Left renal cortex interstitium (tissue), 4 donors: ENCODE data around the gene NKAIN4. TPM values are rescaled to one million over a fixed set of nuclear protein-coding genes. Genes with fewer than 3 reads are reported as not detected.

Experiments
- DNase-seq, 4 donors: peaks; one replicate each; pipeline ENCODE4 v3.0.0-alpha.2; 2013; ENCODE audit warnings: low read depth in 4 of 4, low spot score in 2 of 4, missing footprints in 1 of 4
- polyA plus RNA-seq, 4 donors: library from polyadenylated mRNA; unstranded; fragments of 120-200 nt; gene quantifications; one replicate each; pipeline ENCODE4 v1.2.1, GENCODE V29; 2013; ENCODE audit not compliant: insufficient read length in 4 of 4

Gene NKAIN4
- polyA plus RNA-seq, 4 donors = 25.4 to 42.2 (median 40.8) TPM

DNA sequence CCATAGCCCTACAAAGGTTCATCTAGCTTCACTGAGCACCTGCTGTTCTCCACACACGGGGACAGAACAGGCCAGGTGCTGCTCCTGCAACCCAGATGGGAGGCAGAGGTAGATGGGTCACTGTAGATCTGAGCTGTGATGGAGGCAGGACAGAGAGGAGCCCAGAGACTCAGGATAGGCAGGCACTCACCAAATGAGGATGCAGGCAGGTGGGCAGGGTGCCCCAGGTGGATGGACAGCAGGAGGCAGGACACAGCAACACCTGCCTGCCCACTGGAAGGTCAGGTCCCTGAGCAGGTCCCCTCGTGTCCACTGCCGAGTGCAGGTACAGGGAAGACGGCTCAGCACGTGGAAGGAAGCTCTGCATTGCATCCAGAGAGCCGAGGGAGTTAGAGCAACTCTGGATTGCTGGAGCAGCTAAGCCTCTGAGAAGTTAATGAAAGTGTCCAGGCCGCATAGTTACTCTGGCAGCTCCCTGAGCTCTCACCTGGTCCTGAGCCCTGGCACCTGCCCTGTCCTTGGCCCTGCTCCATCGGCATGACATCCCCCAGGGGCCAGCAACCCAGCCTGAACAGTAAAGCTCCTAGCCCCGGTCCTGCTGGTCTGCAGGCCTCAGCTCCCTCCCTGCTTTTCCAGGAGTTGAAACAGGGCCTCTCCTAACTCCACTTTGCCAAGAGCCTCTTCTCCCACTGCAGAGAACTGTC is 33.4 kb downstream of the NKAIN4 start:
- no peak for DNase-seq

DNA sequence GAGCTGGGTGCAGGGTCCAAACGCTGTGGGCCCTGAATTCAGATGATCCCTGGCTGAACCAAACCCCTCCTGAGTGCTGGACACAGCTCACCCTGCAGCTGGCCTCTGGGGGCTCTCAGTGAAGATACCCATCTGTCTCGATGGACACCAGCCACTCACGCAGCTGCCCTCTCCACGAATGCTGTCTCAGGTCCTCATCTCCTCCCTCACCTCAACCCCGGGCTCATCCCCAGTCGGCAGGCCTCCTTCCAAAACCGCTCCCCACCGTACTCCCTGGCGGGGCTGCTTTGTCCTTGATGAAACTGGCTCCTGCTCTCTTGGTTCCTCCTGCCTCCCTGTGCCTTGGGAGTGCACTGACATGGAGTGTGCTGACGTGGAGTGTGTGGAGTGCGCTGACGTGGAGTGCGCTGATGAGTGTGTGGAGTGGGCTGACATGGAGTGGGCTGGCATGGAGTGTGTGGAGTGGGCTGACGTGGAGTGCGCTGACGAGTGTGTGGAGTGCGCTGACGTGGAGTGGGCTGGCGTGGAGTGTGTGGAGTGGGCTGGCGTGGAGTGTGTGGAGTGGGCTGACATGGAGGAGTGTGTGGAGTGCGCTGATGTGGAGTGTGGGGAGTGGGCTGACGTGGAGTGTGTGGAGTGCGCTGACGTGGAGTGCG is 34.3 kb downstream of the NKAIN4 start:
- DNase-seq = no peak

- DNase-seq = no peak
These were observed 34.8 kb downstream of the NKAIN4 start for GRCh38 chr20:63219447-63219821.

- DNase-seq = no peak
These were observed 35.4 kb downstream of the NKAIN4 start for GRCh38 chr20:63218701-63219446.

- DNase-seq = no peak
These were observed 36.6 kb downstream of the NKAIN4 start for GRCh38 chr20:63217706-63218105.

DNA sequence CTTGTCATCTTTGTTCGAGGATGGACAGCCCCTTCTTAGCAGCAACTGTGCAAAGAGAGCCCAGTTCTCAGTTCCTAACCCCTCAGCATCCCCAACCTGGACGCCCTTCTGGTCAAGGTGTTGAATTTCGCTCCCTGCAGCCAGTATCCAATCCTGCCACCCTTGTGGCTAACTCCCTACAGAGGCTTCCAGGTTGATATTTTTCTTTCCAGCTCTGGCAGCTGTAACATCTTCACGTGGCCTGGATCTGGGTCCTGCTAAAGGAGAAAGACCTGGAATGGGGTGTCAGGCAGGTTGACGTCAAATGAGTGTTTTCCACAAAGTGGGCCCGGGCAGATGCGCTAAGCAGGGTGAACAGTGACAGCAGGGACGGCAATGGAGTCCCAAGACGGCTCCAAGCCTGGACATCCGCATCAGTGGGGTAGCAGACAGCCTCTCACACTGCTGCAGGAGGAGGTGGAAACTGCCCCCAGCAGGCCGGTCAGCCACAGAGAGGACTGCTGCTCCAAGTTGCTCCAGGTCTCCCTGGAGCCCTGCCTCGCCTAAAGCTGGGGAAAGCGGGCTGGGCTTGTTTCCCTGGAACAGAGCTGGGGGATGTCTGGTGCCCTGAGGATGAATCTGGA is 37.3 kb downstream of the NKAIN4 start:
- no peak for DNase-seq

DNA sequence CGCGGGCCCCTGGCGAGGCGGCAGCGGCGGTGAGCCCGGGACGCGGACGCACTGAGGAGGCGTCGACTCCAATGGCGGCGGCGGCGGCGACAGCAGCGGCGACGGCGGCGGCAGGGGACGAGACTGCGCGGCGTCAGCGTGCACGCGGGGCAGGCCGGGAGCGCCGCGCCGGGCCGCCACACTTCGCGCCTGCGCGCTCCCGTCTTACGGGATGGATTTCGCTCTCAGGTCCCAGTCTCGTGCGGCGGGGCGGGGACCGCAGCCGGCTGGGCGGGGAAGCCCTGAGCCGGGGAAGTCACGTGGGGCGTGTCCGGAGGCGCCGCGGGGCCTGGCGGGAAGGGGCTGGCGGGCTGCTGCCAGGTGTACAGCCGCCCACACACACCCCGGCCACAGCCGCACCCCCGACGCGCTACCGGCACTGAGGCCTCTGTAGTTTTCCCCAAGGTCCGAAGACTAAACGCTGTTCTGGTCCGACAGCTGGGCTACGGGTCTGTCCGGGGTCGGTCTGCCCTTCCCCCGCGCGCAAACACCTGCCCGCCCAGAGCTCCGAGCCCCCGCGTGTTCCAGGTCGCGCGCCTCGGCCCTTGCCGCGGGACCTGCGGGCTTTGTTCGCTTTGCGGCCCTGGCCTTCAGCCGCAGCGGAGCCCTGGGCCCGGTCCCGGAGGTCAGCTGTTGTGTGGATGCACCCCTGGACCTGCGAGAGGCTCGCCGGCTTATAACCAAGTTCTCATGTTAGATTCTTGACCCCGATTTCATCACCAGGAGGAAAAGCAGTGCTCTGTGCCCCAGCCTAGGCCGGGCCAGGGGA is 38.0 kb downstream of the NKAIN4 start, which contains the start of gene YTHDF1:
Gene YTHDF1 (minus strand): TSS at position 91 of the 808 bp plus-strand sequence. CDS start 239 bp downstream, outside the sequence.
- peak; percentile 64 to 92 (median 84) for DNase-seq

DNA sequence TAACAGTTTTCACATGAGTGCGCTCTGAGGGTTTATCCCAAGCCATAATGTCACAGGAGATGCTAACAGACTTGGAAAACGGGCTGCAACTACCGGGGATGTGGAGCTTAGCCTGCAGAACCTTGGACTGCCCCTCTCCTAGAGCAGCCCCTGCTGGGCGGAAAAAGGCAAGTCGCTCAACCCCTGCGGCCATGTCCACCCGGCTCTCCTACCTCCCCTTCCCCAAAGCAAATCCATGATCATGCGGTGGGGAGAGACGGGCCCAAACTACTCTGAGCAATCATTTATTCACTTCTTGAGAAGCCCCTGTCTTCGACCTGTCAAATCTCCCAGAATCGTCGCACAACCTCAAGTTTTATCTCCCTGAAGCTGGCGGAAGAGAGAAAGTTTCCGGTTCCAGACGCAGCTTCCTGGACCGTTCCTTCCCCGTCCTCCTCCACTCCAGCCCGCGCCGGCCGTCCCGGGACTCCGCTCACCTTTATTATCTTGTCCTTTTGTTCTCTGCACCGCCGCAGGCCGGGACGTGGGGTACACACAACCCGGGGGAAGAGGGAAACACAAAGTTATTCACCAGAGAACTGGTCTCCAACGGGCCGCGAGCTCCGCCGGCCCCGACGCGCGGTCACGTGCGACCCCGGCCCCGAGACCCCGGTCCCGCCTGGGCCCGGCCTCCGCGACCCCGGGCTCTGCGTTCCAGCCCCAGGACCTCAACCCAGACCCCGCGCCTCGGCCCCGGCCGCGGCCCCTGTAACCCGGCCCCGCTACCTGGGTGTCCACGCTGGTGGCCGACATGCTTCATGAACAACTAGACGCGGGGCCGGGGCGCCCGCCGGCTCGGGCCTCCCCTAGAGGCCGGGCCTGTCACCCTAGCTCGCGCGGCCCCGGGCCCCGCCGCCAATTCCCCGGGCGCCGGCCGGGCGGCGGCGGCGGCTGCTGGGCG is 38.9 kb downstream of the NKAIN4 start:
- DNase-seq = no peak

- no peak for DNase-seq
These were observed 39.7 kb downstream of the NKAIN4 start for GRCh38 chr20:63214514-63214913.

DNA sequence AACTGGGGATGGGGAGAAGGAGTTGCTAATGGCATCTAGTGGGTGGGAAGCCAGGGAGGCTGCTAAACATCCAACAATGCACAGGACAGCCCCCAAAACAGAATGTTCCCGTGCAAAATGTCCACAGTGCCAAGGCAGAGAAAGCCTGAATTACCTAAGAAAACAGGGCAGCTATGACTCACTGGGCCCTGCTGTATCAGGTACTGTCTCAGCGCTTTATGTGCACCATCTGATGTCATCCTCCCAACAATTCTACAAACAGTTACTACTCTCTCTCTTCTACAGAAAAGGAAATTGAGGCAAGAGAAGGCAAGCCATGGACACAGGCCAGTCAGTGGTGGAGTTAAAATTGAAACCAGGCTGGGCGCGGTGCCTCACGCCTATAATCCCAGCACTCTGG is 41.5 kb downstream of the NKAIN4 start:
- no peak for DNase-seq

DNA sequence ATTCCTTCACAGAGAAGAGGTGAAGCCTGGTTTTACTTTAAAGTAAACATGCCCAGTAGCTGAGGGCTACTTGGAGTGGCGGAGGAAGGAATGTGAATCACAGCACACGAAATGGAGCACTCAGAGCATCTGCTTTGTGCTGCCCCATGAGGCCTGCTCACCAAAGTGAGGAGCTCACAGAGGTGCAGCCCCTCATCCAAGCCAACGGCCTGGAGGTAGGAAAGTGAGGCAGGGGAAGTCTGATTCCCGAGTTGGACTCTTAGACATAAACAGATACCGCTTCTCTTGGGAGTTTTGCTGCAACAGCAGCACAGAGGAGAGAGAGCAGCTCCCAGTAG is 41.9 kb downstream of the NKAIN4 start:
- no peak for DNase-seq

GRCh38 chr20:63210011-63210605 is 44.2 kb downstream of the NKAIN4 start:
- no peak for DNase-seq

- DNase-seq = no peak
These were observed 45.8 kb downstream of the NKAIN4 start for GRCh38 chr20:63208346-63208909.

GRCh38 chr20:63206878-63207277 is 47.4 kb downstream of the NKAIN4 start:
- DNase-seq = no peak

DNA sequence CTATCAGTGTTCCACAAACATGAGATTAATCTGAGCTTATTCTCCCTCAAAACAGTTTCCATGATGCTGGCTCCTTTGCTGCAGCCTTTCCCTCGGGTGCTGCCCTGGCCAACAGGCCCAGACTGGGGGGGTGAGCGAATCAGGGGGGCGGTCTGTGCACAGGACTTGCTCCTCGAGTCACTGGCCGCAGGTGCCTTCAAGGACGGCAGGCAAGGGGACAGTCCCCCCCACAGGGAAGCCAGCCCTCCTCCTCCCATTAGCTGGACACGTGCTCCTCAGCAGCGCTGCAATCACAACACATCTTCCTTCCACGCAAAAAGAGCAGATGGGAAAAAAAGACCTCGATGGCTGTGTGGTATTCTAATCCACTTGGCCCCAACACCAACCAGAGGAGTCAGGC is 48.4 kb downstream of the NKAIN4 start:
- no peak for DNase-seq

GRCh38 chr20:63204362-63204761 is 49.9 kb downstream of the NKAIN4 start:
- no peak for DNase-seq

DNA sequence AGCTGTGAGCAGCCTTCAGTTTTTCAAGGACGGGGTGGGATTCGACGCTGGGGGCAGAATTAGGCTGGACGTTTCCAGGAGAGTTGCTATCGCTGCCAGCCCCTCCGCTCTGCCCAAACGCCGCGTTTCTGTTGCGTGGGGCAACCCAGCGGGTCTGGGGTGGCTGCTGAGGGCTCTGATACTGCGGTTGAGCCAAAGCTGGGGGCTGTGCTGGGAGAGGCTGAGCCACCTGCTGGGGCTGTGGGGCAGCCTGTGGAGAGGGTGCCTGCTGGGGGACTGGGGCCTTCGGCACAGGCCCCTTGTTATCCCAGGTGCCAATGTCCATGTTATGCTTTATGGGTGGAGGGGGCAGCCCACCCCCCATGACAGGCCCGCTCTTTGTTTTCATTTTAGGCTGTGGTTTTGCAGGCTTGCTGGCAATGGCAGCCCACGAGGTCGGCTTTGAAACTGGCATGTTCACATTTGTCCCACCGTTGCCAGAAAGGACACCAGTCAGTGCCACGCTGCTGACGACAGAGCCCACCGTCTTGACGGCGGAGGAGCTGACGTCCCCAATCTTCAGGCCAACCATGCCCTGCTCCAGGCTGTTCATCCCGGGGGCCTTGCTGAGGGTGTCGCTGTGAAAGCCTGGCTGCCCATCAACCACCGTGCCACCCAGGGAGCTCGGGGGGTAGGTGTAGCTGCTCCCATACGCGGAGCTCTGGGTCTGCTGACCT is 51.3 kb downstream of the NKAIN4 start:
- DNase-seq = no peak

DNA sequence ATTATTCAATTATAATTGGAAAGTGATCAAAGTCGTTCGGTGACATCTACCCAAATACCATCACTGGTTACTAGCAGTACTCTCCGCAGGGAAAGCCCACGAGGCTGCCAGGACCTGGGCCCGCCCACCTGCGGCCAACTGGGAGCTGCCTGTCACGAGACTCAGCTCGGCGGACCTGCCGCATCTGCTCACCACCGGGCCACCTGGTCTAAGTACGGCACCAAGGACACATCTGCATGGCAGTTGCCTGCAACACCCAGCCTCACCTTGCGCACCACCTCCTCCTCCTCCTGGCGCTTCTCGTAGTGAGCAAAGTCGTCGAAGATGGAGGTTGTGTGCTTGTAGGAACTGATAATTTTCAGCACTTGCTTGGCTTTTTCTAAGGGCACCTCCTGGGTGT is 52.2 kb downstream of the NKAIN4 start:
- DNase-seq = no peak
